HL-60/S4 treated with retinoic acid at 250 ng/mL for 4 days and 3 days (cell line): Measurements from ENCODE around the gene TMEM94.
"Not testable (repeated sequence)": the region's sequence is repeated elsewhere in the genome, so short reads cannot be mapped to it uniquely, and the experiment has no call there.

ENCODE experiments used
- in situ Hi-C: fragments of 300-500 bp; cut with MboI; formaldehyde crosslinking; loops from 2 replicates; pipeline ENCODE4 v1.7.0; 2022; ENCODE audit warnings: low sequenced_read_pairs

Gene TMEM94

GRCh38 chr17:75445296-75445695 is 11.1 kb upstream of the TMEM94 start:
- in situ Hi-C loops, result no loop called here

GRCh38 chr17:75445896-75446295 is 10.5 kb upstream of the TMEM94 start:
- in situ Hi-C loops, result not testable (repeated sequence)

- in situ Hi-C loops, result no loop called here
Measured at GRCh38 chr17:75447951-75448856, 8.2 kb upstream of the TMEM94 start.

- in situ Hi-C loops, result no loop called here
Measured at GRCh38 chr17:75450270-75450669, 6.2 kb upstream of the TMEM94 start.

- in situ Hi-C loops, result no loop called here
Measured at GRCh38 chr17:75454193-75454592, 2.2 kb upstream of the TMEM94 start.

GRCh38 chr17:75454672-75455071 is 1.8 kb upstream of the TMEM94 start:
- in situ Hi-C loops, result not testable (repeated sequence)

GRCh38 chr17:75456039-75456416 is 407 bp upstream of the TMEM94 start:
- in situ Hi-C loops, result no loop called here

- in situ Hi-C loops, result no loop called here
Measured at GRCh38 chr17:75457047-75457654, 716 bp downstream of the TMEM94 start.

GRCh38 chr17:75459246-75459589 is 2.8 kb downstream of the TMEM94 start:
- in situ Hi-C loops, result no loop called here

- in situ Hi-C loops, result no loop called here
Measured at GRCh38 chr17:75459590-75460267, 3.3 kb downstream of the TMEM94 start.

GRCh38 chr17:75460295-75460694 is 3.9 kb downstream of the TMEM94 start:
- in situ Hi-C loops, result no loop called here

GRCh38 chr17:75463603-75464002 is 7.2 kb downstream of the TMEM94 start:
- in situ Hi-C loops, result no loop called here

- in situ Hi-C loops, result no loop called here
Measured at GRCh38 chr17:75465039-75465438, 8.6 kb downstream of the TMEM94 start.

- in situ Hi-C loops, result no loop called here
Measured at GRCh38 chr17:75468291-75468754, 11.9 kb downstream of the TMEM94 start.

- in situ Hi-C loops, result no loop called here
Measured at GRCh38 chr17:75468779-75469373, 12.4 kb downstream of the TMEM94 start.

GRCh38 chr17:75471207-75471606 is 14.8 kb downstream of the TMEM94 start:
- in situ Hi-C loops, result no loop called here

- in situ Hi-C loops, result no loop called here
Measured at GRCh38 chr17:75472119-75472518, 15.7 kb downstream of the TMEM94 start.

GRCh38 chr17:75473246-75473645 is 16.8 kb downstream of the TMEM94 start:
- in situ Hi-C loops, result no loop called here

GRCh38 chr17:75474736-75475135 is 18.3 kb downstream of the TMEM94 start:
- in situ Hi-C loops, result no loop called here

- in situ Hi-C loops, result no loop called here
Measured at GRCh38 chr17:75475144-75475835, 18.9 kb downstream of the TMEM94 start.

- in situ Hi-C loops, result no loop called here
Measured at GRCh38 chr17:75475851-75476250, 19.4 kb downstream of the TMEM94 start.
